Skeletal muscle satellite cell (primary cell): Measurements from ENCODE around the gene HOMER1.
"Not testable (repeated sequence)": the region's sequence is repeated elsewhere in the genome, so short reads cannot be mapped to it uniquely, and the experiment has no call there.

ENCODE experiments used
- H3K27me3 ChIP-seq: 2 replicates; pipeline ENCODE4 v1.7.0; 2013; ENCODE audit warnings: low read length; ENCODE audit not compliant: control insufficient read depth, insufficient read depth
- H3K36me3 ChIP-seq: 2 replicates; pipeline ENCODE4 v1.7.0; 2013; ENCODE audit warnings: mild to moderate bottlenecking, control low read depth, low read length; ENCODE audit not compliant: insufficient read depth
- H3K4me1 ChIP-seq: 2 replicates; pipeline ENCODE4 v1.7.0; 2013; ENCODE audit warnings: low read length; ENCODE audit not compliant: control insufficient read depth, insufficient read depth
- H3K4me2 ChIP-seq: 2 replicates; pipeline ENCODE4 v1.7.0; 2013; ENCODE audit warnings: mild to moderate bottlenecking, low read length
- H3K4me3 ChIP-seq: 2 replicates; pipeline ENCODE4 v1.7.0; 2013; ENCODE audit warnings: low read length
- H3K9ac ChIP-seq: 2 replicates; pipeline ENCODE4 v1.7.0; 2013; ENCODE audit warnings: mild to moderate bottlenecking, low read depth, low read length, moderate library complexity
- H3K9me3 ChIP-seq: replicated peaks from 2 replicates; pipeline ENCODE4 v1.7.0; 2013; ENCODE audit warnings: mild to moderate bottlenecking, control low read depth, low read length

Gene HOMER1

GRCh38 chr5:79407591-79407990 lies 106.3 kb downstream of the HOMER1 start:
- no peak overlapping the region for H3K4me3 ChIP-seq
- H3K36me3 ChIP-seq = no peaks in the 10 kb centered on the region
- no peak overlapping the region for H3K9ac ChIP-seq
- no peak overlapping the region for H3K4me2 ChIP-seq
- no peaks in the 10 kb centered on the region for H3K4me1 ChIP-seq
- no peaks in the 10 kb centered on the region for H3K9me3 ChIP-seq
- H3K27me3 ChIP-seq = no peaks in the 10 kb centered on the region

DNA sequence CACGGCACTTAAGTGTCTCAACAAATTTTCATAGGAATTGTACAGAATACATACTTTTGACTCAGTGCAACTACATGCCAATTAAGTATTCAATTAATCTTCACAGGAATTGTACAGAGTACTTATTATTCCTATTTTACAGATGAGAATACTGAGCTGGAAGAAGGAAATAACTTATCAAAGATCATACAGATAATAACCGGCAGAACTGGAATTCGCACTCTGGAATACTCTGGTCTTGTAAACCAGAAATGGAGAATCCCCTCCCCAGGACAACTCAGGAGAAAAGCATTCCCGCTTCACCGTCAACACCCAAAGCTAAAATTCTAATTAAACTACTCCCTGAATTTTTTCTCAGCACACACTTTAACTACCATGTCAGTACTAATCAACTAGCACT lies 112.7 kb downstream of the HOMER1 start:
- H3K36me3 ChIP-seq = peaks cover 4% of the 10 kb centered on the region
- H3K9ac ChIP-seq = no peak overlapping the region
- no peaks in the 10 kb centered on the region for H3K27me3 ChIP-seq
- no peak overlapping the region for H3K4me2 ChIP-seq
- H3K4me1 ChIP-seq = no peaks in the 10 kb centered on the region
- H3K4me3 ChIP-seq = no peak overlapping the region
- no peaks in the 10 kb centered on the region for H3K9me3 ChIP-seq

DNA sequence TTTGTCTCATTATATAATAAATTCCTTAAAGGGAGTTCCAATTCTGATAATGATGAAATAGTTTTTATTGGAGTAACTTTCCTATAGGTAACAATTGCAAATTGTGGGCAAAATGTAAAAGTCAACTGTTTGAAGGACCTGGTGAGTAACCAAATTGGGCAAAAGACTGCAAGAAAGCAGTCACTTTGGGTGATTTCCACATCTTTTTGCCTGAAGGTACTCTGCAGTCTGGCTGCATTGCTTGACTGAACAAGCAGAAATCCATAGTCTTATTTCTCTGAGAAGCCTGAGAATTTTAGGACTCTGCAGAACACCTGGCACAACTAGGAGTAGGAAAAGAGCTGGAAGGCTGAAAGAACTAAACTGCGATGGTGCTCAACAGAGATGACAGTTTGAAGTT lies 114.9 kb downstream of the HOMER1 start:
- Histone ChIP-seq H3K4me1 (no peaks in the 10 kb centered on the region), H3K27me3 (no peaks in the 10 kb centered on the region), H3K4me3 (no peak overlapping the region), H3K4me2 (no peak overlapping the region), H3K36me3 (peaks cover 4% of the 10 kb centered on the region), H3K9me3 (no peaks in the 10 kb centered on the region), H3K9ac (no peak overlapping the region)

DNA sequence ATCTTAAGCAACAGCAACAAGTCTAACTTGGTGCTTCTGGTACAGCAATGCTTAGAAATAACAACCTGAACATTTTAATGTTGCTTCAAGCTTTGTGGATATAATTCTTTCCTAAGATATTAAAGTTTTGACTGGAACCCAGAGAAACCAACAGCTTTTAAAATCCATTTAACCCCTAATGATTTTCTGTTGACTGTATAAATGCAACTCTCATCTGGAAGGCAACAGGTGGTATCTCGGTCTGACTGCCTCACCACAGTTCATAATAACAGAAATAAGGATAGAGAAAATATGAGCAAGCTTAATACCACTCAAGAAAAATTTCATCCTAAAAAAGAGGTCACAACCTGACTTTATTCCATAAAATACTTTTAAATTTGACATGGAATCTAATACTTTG lies 116.9 kb downstream of the HOMER1 start:
- no peak overlapping the region for H3K9ac ChIP-seq
- H3K9me3 ChIP-seq = no peaks in the 10 kb centered on the region
- no peaks in the 10 kb centered on the region for H3K4me1 ChIP-seq
- H3K27me3 ChIP-seq = no peaks in the 10 kb centered on the region
- H3K4me3 ChIP-seq = no peak overlapping the region
- peaks cover 4% of the 10 kb centered on the region for H3K36me3 ChIP-seq
- no peak overlapping the region for H3K4me2 ChIP-seq

- Histone ChIP-seq H3K9ac (no peak overlapping the region), H3K4me1 (no peaks in the 10 kb centered on the region), H3K4me2 (no peak overlapping the region), H3K27me3 (no peaks in the 10 kb centered on the region), H3K9me3 (no peaks in the 10 kb centered on the region), H3K36me3 (peaks cover 4% of the 10 kb centered on the region), H3K4me3 (no peak overlapping the region)
Observed at GRCh38 chr5:79396265-79396664, 117.7 kb downstream of the HOMER1 start.

DNA sequence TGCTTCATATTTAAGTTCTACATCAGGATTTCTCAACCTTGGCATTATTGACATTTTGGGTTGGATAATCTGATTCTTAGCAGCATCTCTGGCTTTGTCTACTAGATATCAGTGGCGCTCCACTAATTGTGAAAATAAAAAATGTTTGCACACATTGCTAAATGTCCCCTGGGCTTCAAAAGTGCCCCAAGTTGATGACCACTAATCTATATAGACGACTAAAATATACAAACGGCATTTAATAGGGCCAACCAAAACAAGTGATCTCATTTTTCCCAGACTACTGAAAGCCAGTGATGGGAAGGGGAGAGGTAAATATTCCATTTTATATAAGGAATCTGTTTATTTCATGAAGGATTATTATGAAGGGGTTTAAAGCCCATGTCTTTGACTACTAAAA lies 118.6 kb downstream of the HOMER1 start:
- no peak overlapping the region for H3K4me3 ChIP-seq
- H3K4me1 ChIP-seq = no peaks in the 10 kb centered on the region
- H3K4me2 ChIP-seq = no peak overlapping the region
- no peaks in the 10 kb centered on the region for H3K27me3 ChIP-seq
- peaks cover 4% of the 10 kb centered on the region for H3K36me3 ChIP-seq
- no peaks in the 10 kb centered on the region for H3K9me3 ChIP-seq
- H3K9ac ChIP-seq = no peak overlapping the region

- Histone ChIP-seq H3K4me2 (no peak overlapping the region), H3K9ac (no peak overlapping the region), H3K27me3 (no peaks in the 10 kb centered on the region), H3K9me3 (no peaks in the 10 kb centered on the region), H3K36me3 (no peaks in the 10 kb centered on the region), H3K4me3 (no peak overlapping the region), H3K4me1 (no peaks in the 10 kb centered on the region)
Observed at GRCh38 chr5:79392776-79393175, 121.2 kb downstream of the HOMER1 start.

GRCh38 chr5:79386679-79387078 lies 127.3 kb downstream of the HOMER1 start:
- H3K36me3 ChIP-seq = no peaks in the 10 kb centered on the region
- no peaks in the 10 kb centered on the region for H3K4me1 ChIP-seq
- H3K27me3 ChIP-seq = no peaks in the 10 kb centered on the region
- no peak overlapping the region for H3K4me3 ChIP-seq
- H3K4me2 ChIP-seq = no peak overlapping the region
- H3K9me3 ChIP-seq = peaks cover 8% of the 10 kb centered on the region
- no peak overlapping the region for H3K9ac ChIP-seq

- not testable (repeated sequence) for H3K4me1 ChIP-seq, H3K4me2 ChIP-seq, H3K27me3 ChIP-seq, H3K9ac ChIP-seq, H3K9me3 ChIP-seq, H3K4me3 ChIP-seq, H3K36me3 ChIP-seq
Observed at GRCh38 chr5:79385126-79385525, 128.8 kb downstream of the HOMER1 start.

DNA sequence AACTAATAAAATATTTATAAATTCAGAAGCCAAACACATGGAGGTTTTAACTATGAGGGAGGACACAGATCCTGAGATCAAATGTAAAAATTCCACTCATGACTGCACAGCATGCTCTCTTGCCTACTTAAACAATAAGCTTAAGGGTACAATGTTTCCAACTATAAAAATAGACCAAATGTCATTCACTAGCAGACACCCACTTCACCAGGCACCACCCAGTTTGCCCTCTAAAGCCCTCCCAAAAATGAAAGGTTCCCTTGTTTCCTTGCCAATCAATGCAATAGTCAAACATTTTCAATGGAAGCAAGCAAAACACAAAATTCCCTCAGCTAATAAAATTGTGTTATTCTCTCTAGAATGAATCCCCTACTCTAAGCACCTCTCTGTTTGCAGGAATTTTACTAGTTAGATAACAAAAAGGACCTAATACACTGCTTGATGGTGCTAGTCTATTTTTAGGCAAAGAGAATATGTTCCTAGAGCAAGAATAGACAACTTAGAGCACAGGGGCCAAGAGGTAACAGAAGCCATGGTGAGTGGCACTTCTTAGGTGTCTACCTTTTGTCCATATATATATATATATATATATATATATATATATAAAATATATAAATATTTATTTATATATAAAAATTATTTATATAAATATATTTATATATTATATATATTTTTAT lies 135.3 kb downstream of the HOMER1 start:
- Histone ChIP-seq H3K4me1 (no peaks in the 10 kb centered on the region), H3K27me3 (no peaks in the 10 kb centered on the region), H3K9ac (no peak overlapping the region), H3K4me2 (no peak overlapping the region), H3K4me3 (no peak overlapping the region), H3K36me3 (no peaks in the 10 kb centered on the region), H3K9me3 (peaks cover 8% of the 10 kb centered on the region)

- Histone ChIP-seq H3K36me3 (no peaks in the 10 kb centered on the region), H3K4me2 (no peak overlapping the region), H3K4me3 (no peak overlapping the region), H3K9ac (no peak overlapping the region), H3K27me3 (no peaks in the 10 kb centered on the region), H3K9me3 (no peaks in the 10 kb centered on the region), H3K4me1 (no peaks in the 10 kb centered on the region)
Observed at GRCh38 chr5:79357398-79357797, 156.5 kb downstream of the HOMER1 start.

- Histone ChIP-seq H3K27me3 (no peaks in the 10 kb centered on the region), H3K4me2 (no peak overlapping the region), H3K9me3 (no peaks in the 10 kb centered on the region), H3K4me3 (no peak overlapping the region), H3K9ac (no peak overlapping the region), H3K36me3 (no peaks in the 10 kb centered on the region), H3K4me1 (peaks cover 8% of the 10 kb centered on the region)
Observed at GRCh38 chr5:79349881-79350280, 164.1 kb downstream of the HOMER1 start.
